Activated CD4-positive, alpha-beta T cell treated with anti-CD3 and anti-CD28 coated beads, Interleukin-2, amount 10 ng/mL, durations not matched to agents 24 days and 14 days (primary cell): ENCODE results near the gene PLAGL2. TPM values are rescaled to one million over a fixed set of nuclear protein-coding genes. Genes with fewer than 3 reads are reported as not detected.

ENCODE experiments used
- DNase-seq: peaks from one replicate; pipeline ENCODE4 v3.0.0; 2022
- H3K27ac Mint-ChIP-seq: one replicate; pipeline ENCODE4 v1.8.0; 2022; ENCODE audit warnings: mild to moderate bottlenecking, mixed read lengths
- H3K27me3 Mint-ChIP-seq: one replicate; pipeline ENCODE4 v1.8.0; 2022; ENCODE audit warnings: mixed read lengths
- H3K36me3 Mint-ChIP-seq: one replicate; pipeline ENCODE4 v1.8.0; 2022; ENCODE audit warnings: low read depth, mild to moderate bottlenecking, mixed read lengths
- H3K4me1 Mint-ChIP-seq: one replicate; pipeline ENCODE4 v1.8.0; 2021; ENCODE audit warnings: mixed read lengths
- H3K4me3 Mint-ChIP-seq: one replicate; pipeline ENCODE4 v1.8.0; 2022; ENCODE audit warnings: mild to moderate bottlenecking, moderate library complexity, mixed read lengths
- H3K9me3 Mint-ChIP-seq: one replicate; pipeline ENCODE4 v1.8.0; 2021; ENCODE audit warnings: mixed read lengths
- intact Hi-C: fragments of 100-400 bp; cut with micrococcal nuclease; formaldehyde crosslinking; loops from one replicate; pipeline ENCODE4 v1.15.1; 2023
- total RNA-seq: library from RNA; stranded (reverse); gene quantifications from 2 replicates; pipeline ENCODE4 v1.2.3, GENCODE V29; 2022

PLAGL2 gene
- total RNA-seq, 1 donor from 2014 or later: 119 TPM

- no peaks in the 10 kb centered on the region for H3K9me3 Mint-ChIP-seq
- no peaks in the 10 kb centered on the region for H3K27me3 Mint-ChIP-seq
- peaks cover 7% of the 10 kb centered on the region for H3K4me1 Mint-ChIP-seq
- intact Hi-C loops: no loop called here
- DNase-seq: no peak
- H3K4me3 Mint-ChIP-seq: no peak overlapping the region
- H3K36me3 Mint-ChIP-seq: peaks cover 46% of the 10 kb centered on the region
- H3K27ac Mint-ChIP-seq: no peak overlapping the region
These were observed 55.0 kb downstream of the PLAGL2 start for GRCh38 chr20:32152421-32153155.

DNA sequence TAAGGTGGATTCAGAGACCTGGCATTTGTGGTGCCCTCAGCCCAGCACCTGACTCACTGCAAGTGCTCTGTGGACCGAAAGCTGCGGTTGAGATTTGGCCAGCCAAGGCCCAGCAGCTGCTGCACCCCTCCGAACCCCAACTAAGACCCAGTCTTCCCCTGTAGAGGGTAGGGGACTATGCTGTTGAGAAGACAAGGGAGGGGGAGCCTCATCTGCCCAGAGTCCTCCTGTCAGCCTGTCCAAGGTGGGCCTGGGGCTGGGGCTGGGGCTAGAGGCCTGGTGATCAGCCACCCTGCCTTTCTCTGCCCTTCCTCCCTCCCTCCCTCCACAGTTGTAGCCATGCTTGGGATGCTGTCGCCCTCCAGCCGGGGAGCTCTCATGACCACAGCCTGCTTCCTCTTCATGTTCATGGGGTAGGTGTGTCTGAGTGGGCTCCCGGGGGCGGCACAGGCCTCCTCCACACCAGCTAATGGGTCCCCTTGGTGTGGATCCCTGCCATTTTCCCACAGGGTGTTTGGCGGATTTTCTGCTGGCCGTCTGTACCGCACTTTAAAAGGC is 57.2 kb downstream of the PLAGL2 start:
- H3K4me1 Mint-ChIP-seq: peaks cover 6% of the 10 kb centered on the region
- no peaks in the 10 kb centered on the region for H3K9me3 Mint-ChIP-seq
- DNase-seq: no peak
- no peak overlapping the region for H3K4me3 Mint-ChIP-seq
- intact Hi-C loops: no loop called here
- no peak overlapping the region for H3K27ac Mint-ChIP-seq
- no peaks in the 10 kb centered on the region for H3K27me3 Mint-ChIP-seq
- H3K36me3 Mint-ChIP-seq: peaks cover 49% of the 10 kb centered on the region

- peaks cover 50% of the 10 kb centered on the region for H3K36me3 Mint-ChIP-seq
- no peak for DNase-seq
- H3K27ac Mint-ChIP-seq: no peak overlapping the region
- no peaks in the 10 kb centered on the region for H3K27me3 Mint-ChIP-seq
- no peaks in the 10 kb centered on the region for H3K9me3 Mint-ChIP-seq
- peaks cover 1% of the 10 kb centered on the region for H3K4me1 Mint-ChIP-seq
- no peak overlapping the region for H3K4me3 Mint-ChIP-seq
- intact Hi-C loops: no loop called here
These were observed 57.9 kb downstream of the PLAGL2 start for GRCh38 chr20:32149566-32150170.

- Mint-ChIP-seq H3K9me3 (no peaks in the 10 kb centered on the region), H3K36me3 (peaks cover 59% of the 10 kb centered on the region), H3K27me3 (no peaks in the 10 kb centered on the region), H3K27ac (no peak overlapping the region), H3K4me1 (no peaks in the 10 kb centered on the region), H3K4me3 (no peak overlapping the region)
- DNase-seq: no peak
- intact Hi-C loops: no loop called here
These were observed 62.5 kb downstream of the PLAGL2 start for GRCh38 chr20:32144898-32145662.

GRCh38 chr20:32142991-32143390 is 64.6 kb downstream of the PLAGL2 start:
- Mint-ChIP-seq H3K36me3 (peaks cover 68% of the 10 kb centered on the region), H3K27me3 (no peaks in the 10 kb centered on the region), H3K27ac (no peak overlapping the region), H3K9me3 (no peaks in the 10 kb centered on the region), H3K4me3 (no peak overlapping the region), H3K4me1 (no peaks in the 10 kb centered on the region)
- DNase-seq: no peak
- intact Hi-C loops: no loop called here

Other genes with a start within 250 kb of the PLAGL2 start
- not detected in 2 replicates for gene XKR7, start 239.6 kb downstream of the PLAGL2 start, total RNA-seq
- gene CCM2L, start 197.3 kb downstream of the PLAGL2 start, total RNA-seq: not detected in 2 replicates
- not detected in 2 replicates for gene HCK, start 155.5 kb downstream of the PLAGL2 start, total RNA-seq
- 48.9 and 49.8 TPM in 2 replicates for gene TM9SF4, start 98.0 kb downstream of the PLAGL2 start, total RNA-seq
- gene POFUT1, start 137 bp upstream of the PLAGL2 start, total RNA-seq: 65.7 and 68.1 TPM in 2 replicates
- 34.7 and 35.5 TPM in 2 replicates for gene KIF3B, start 69.9 kb upstream of the PLAGL2 start, total RNA-seq
- 126 and 142 TPM in 2 replicates for gene ASXL1, start 150.6 kb upstream of the PLAGL2 start, total RNA-seq